Lower leg skin (tissue), 4 donors: ENCODE measurements around the gene DPH7. TPM values are rescaled to one million over a fixed set of nuclear protein-coding genes. Genes with fewer than 3 reads are reported as not detected.
"Not testable (repeated sequence)": the region's sequence is repeated elsewhere in the genome, so short reads cannot be mapped to it uniquely, and the experiment has no call there.

Experiments
- DNase-seq, 2 donors: peaks; one replicate each; pipeline ENCODE4 v3.0.0-alpha.2; 2019; ENCODE audit warnings: low spot score in 2 of 2
- H3K4me3 ChIP-seq: fragments of 200-600 bp; sonication (generic); 2 replicates; pipeline ENCODE4 v1.5.1; 2017; ENCODE audit warnings: mild to moderate bottlenecking, low read depth; ENCODE audit not compliant: poor library complexity, severe bottlenecking
- POLR2A ChIP-seq, 2 donors: fragments of 450-650 bp; IDR thresholded peaks; one replicate each; pipeline ENCODE4 v1.6.1; 2016 to 2017; ENCODE audit warnings: antibody characterized with exemption in 2 of 2, mild to moderate bottlenecking in 1 of 2, moderate library complexity in 1 of 2
- WGBS, 2 donors: methylation state at CpG; one replicate each; pipeline ENCODE4 v1.1.5; 2018; 5-methylcytosine and 5-hydroxymethylcytosine counted together
- intact Hi-C: fragments of 100-400 bp; cut with DNase I; formaldehyde crosslinking; loops from one replicate; pipeline ENCODE4 v1.15.0; 2023; ENCODE audit warnings: low total_unique reads
- total RNA-seq, 4 donors: library from RNA; depleted of rRNA; stranded (reverse); fragments of >200 nt; gene quantifications; one replicate each; pipeline ENCODE4 v1.1.0, GENCODE V29; 2016
- TF ChIP-seq, protein P1 (sequence below), 3 donors: fragments of 450-650 bp; IDR thresholded peaks; one replicate each; pipeline ENCODE4 v1.5.1; 2016; ENCODE audit warnings: antibody characterized with exemption in 3 of 3, mild to moderate bottlenecking in 3 of 3, moderate library complexity in 2 of 3

DPH7 gene
- total RNA-seq, 4 donors from 2014 or later = 27.5 to 46.0 (median 34.7) TPM

DNA sequence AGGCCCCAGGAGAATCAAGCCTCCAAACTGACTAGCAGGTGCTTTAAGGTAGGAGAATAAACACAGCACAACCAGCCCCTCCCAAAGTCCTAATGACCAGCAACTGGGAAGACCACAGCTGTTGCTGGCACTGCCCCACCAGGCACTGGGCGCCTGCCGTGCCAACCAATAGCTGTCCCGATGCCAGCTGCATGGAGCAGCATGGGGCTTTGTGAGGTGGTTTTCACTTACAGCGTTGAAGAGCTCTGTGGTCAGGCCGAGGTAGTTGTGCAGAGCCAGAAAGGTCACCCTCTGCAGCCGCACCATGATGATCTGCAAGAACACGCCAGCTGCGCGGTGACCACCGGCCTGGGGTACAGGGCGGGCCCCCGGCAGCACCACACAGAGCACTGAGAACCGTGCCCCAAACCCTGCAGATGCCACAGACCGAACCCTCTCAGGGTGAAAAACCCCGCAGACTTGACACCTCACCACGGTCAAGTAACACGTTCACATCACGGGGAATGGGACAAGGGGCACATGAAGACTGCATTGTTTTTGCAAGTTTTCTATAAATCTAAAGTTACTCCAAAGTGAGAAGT is 57.2 kb downstream of the DPH7 start:
- 92 to 94% methylated on average over 17 to 18 of the region's 18 CpGs for WGBS, 2 donors
- DNase-seq = no peak
- TF ChIP-seq POLR2A (IDR thresholded peaks at IDR 0.05) = no peak
- TF ChIP-seq, protein P1, sequence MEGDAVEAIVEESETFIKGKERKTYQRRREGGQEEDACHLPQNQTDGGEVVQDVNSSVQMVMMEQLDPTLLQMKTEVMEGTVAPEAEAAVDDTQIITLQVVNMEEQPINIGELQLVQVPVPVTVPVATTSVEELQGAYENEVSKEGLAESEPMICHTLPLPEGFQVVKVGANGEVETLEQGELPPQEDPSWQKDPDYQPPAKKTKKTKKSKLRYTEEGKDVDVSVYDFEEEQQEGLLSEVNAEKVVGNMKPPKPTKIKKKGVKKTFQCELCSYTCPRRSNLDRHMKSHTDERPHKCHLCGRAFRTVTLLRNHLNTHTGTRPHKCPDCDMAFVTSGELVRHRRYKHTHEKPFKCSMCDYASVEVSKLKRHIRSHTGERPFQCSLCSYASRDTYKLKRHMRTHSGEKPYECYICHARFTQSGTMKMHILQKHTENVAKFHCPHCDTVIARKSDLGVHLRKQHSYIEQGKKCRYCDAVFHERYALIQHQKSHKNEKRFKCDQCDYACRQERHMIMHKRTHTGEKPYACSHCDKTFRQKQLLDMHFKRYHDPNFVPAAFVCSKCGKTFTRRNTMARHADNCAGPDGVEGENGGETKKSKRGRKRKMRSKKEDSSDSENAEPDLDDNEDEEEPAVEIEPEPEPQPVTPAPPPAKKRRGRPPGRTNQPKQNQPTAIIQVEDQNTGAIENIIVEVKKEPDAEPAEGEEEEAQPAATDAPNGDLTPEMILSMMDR (IDR thresholded peaks at IDR 0.05) = no peak
- intact Hi-C loops = no loop called here
- no peak overlapping the region for H3K4me3 ChIP-seq

DNA sequence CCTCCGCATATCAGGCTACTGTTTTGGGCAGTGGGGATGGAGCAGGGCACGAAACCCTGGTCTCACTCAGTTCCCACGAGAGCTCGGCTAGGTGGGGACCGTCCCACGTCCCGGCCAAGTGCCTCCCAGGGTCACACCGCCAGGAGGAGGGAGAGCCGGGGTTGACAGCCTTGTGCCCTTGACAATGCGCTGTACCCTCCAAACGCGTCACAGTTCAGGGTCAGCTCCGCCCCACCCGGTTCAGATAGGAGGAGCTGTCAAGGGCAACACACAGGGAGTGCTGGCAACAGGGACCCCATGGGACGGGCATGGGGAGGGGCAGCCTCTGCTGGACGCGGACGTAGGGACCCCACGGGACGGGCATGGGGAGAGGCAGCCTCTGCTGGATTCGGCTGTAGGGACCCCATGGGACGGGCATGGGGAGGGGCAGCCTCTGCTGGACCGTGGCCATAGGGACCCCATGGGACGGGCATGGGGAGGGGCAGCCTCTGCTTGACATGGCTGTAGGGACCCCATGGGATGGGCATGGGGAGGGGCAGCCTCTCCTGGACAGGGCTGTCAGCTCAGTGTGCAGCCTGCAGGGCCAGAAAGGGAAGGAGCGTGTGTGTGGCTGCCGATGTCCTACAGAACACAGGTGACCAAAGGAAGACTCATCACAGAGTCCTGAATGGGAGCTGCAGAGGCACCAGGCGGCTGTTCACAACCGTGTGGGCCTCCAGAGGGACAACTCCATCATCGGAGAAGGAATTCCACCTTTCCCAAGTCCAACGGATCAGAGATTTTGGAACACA is 57.9 kb downstream of the DPH7 start:
- H3K4me3 ChIP-seq = no peak overlapping the region
- TF ChIP-seq POLR2A (IDR thresholded peaks at IDR 0.05) = no peak
- DNase-seq = no peak
- intact Hi-C loops = no loop called here
- WGBS, 2 donors = 89 to 93% methylated on average over 28 to 30 of the region's 30 CpGs

DNA sequence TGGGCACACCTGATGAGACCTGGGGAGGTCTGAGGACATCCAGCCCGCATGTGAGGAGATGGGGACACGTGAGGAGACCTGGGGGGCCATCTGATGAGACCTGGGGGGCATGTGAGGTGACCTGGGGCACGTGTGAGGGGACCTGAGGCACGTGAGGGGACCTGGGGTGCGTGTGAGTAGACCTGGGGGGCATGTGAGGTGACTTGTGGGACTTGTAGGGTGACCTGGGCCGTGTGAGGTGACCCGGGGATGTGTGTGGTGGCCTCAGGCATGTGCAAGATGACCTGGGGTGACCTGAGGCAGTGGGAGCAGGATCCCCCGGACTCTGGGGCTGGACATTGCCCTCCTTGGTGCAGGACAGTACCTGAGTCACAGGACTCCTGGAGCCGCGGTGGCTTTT is 59.2 kb downstream of the DPH7 start:
- no peak for DNase-seq
- 86 to 93% methylated on average over 10 of the region's 10 CpGs for WGBS, 2 donors
- no peak for TF ChIP-seq POLR2A (IDR thresholded peaks at IDR 0.05)
- TF ChIP-seq, protein P1 (IDR thresholded peaks at IDR 0.05) = no peak
- intact Hi-C loops = no loop called here
- H3K4me3 ChIP-seq = no peak overlapping the region

DNA sequence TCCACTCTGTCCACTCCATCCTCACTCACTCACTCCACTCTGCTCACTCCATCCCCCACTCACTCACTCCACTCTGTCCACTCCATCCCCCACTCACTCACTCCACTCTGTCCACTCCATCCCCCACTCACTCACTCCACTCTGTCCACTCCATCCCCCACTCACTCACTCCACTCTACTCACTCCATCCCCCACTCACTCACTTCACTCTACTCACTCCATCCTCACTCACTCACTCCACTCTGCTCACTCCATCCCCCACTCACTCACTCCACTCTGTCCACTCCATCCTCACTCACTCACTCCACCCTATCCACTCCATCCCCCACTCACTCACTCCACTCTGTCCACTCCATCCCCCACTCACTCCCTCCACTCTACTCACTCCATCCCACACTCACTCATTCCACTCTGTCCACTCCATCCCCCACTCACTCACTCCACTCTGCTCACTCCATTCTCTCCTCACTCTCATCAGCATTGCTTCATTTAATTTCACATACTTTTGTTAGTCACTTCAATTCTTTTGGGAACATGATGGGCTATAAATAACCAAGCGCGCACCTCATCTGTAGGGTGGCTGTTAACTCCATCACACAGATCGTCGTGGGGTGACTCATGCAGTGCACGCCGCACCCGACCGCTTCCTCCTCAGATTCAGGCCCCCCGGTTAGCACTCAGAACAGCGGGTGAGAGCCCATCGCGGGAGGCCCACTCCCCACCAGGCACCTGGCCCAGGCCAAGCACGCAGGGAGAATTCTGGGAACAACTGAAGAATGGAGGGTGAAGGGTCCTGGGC is 59.9 kb downstream of the DPH7 start:
- WGBS, 2 donors = 93 to 94% methylated on average over 13 of the region's 13 CpGs
- H3K4me3 ChIP-seq, intact Hi-C loops, DNase-seq: not testable (repeated sequence)

DNA sequence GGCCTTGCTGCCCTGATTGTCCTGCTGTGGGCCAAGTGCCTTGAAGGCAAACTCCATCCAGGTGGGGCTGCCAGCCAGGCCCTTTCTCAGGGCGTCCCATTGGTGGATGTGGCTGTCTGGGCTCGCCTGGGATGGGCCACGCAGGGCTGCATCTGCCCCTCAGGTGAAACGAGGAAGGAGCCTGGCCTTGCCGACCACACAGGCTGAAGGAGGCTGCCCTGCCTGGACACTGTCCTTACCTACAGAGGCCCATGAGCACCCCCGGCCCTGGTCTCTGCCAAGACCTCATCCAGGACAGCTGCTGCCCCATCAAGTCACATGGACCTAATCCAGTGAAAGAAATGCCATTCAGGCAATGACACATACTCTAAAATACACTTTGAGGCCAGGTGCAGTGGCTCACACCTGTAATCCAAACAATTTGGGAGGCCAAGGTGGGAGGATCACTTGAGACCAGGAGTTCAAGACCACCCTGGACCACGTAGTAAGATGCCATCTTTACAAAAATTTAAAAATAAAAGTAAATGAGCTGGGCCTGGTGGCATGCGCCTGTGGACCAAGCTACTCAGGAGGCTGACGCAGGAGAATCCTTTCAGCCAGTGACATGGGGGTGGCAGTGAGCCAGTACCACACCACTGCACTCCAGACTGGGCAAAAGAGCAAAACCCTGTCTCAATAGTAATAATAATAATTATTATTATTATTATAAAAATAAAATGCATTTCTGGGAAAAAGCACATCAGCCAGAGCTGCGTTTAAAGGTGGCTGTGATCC is 62.4 kb downstream of the DPH7 start:
- no peak for TF ChIP-seq POLR2A (IDR thresholded peaks at IDR 0.05)
- TF ChIP-seq, protein P1 (IDR thresholded peaks at IDR 0.05) = no peak
- DNase-seq = no peak
- intact Hi-C loops = no loop called here
- no peak overlapping the region for H3K4me3 ChIP-seq
- WGBS, 2 donors = 84 to 88% methylated on average over 9 to 10 of the region's 10 CpGs

DNA sequence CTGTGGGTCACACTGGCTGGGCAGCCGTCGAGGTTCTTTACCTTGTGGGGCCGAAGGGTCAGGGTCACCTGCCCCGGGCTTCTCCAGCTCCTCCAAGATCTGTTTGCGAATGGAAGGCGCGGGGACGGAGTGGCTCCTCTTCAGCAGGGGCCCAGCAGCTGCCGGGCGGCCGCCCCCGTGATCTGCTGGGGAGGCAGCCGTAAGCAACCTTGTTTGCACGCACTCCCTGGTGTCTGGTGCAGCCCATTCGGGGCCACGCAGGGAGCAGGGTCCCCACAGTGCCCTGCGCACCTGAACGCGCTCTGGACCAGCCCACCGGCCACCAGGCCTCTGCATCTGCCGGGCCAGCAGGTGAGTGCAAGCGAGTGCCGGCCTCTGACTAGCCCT is 63.4 kb downstream of the DPH7 start:
- intact Hi-C loops = no loop called here
- 91 to 92% methylated on average over 20 of the region's 23 CpGs for WGBS, 2 donors

More for the DNA sequence above, 63.4 kb downstream of the DPH7 start:
- no peak overlapping the region for H3K4me3 ChIP-seq
- no peak for DNase-seq
- TF ChIP-seq POLR2A (IDR thresholded peaks at IDR 0.05) = no peak
- TF ChIP-seq, protein P1 (IDR thresholded peaks at IDR 0.05) = no peak
